Measurements from ENCODE around the gene SPON1. TPM values are rescaled to one million over a fixed set of nuclear protein-coding genes. Genes with fewer than 3 reads are reported as not detected.

SPON1 gene
- total RNA-seq, 1 experiment from 2014 or later: 6.4 TPM

- no peak for DNase-seq (ENCODE audit: low spot score)
- peak; percentile 2; the same call in 1 of the 2 replicates for ATAC-seq
- peaks cover 16% of the 10 kb centered on the region for H3K27me3 Mint-ChIP-seq (ENCODE audit: low read depth)
- TF ChIP-seq NFATC4 (CRISPR knock-in tag; IDR thresholded peaks at IDR 0.05) (0 out of 2 replicates have a peak, but pooled peaks have one; percentile 60), EMX1 (CRISPR knock-in tag; IDR thresholded peaks at IDR 0.05) (peak; percentile 17; the same call in 1 of the 2 replicates), SMAD4 (CRISPR knock-in tag; IDR thresholded peaks at IDR 0.05) (no peak)
- peaks cover 27% of the 10 kb centered on the region for H3K9me3 Mint-ChIP-seq
- ChIA-PET CTCF (interaction anchor here (0.8 kb wide), 1 partner anchor 9 kb away, joined by 4 read pairs; no protein-coding TSS in a partner anchor), POLR2A (no interaction called here)
- peaks cover 25% of the 10 kb centered on the region for H3K36me3 Mint-ChIP-seq
- H3K4me3 Mint-ChIP-seq: no peak overlapping the region
- no peak overlapping the region for H3K27ac Mint-ChIP-seq
- H3K4me1 Mint-ChIP-seq: no peaks in the 10 kb centered on the region
Measured at GRCh38 chr11:14259878-14260277, 297.4 kb downstream of the SPON1 start.

GRCh38 chr11:14261066-14261465 is 298.5 kb downstream of the SPON1 start:
- TF ChIP-seq ZNF138 (CRISPR knock-in tag; conservative IDR thresholded peaks at IDR 0.05): no peak
- TF ChIP-seq RELA (CRISPR knock-in tag; IDR thresholded peaks at IDR 0.05; ENCODE audit: borderline replicate concordance): no peak
- TF ChIP-seq ZNF396 (CRISPR knock-in tag; IDR thresholded peaks at IDR 0.05; ENCODE audit: borderline replicate concordance): no peak
- no peak for TF ChIP-seq SP1 (CRISPR knock-in tag; conservative IDR thresholded peaks at IDR 0.05)
- no peak for TF ChIP-seq ZNF425 (CRISPR knock-in tag; conservative IDR thresholded peaks at IDR 0.05)
- no peak for TF ChIP-seq JUN (CRISPR knock-in tag; IDR thresholded peaks at IDR 0.05)
- no peak for TF ChIP-seq ATF6 (CRISPR knock-in tag; IDR thresholded peaks at IDR 0.05)
- TF ChIP-seq ZNF671 (CRISPR knock-in tag; IDR thresholded peaks at IDR 0.05): no peak
- TF ChIP-seq HMGXB4 (CRISPR knock-in tag; IDR thresholded peaks at IDR 0.05): no peak
- TF ChIP-seq PREB (CRISPR knock-in tag; IDR thresholded peaks at IDR 0.05; ENCODE audit: borderline replicate concordance): no peak
- TF ChIP-seq SOX15 (CRISPR knock-in tag; IDR thresholded peaks at IDR 0.05): no peak
- TF ChIP-seq ZMAT4 (CRISPR knock-in tag; IDR thresholded peaks at IDR 0.05): no peak
- TF ChIP-seq OVOL2 (CRISPR knock-in tag; IDR thresholded peaks at IDR 0.05; ENCODE audit: borderline replicate concordance): no peak
- TF ChIP-seq PRDM15 (CRISPR knock-in tag; IDR thresholded peaks at IDR 0.05): no peak
- no peak for TF ChIP-seq JAZF1 (CRISPR knock-in tag; IDR thresholded peaks at IDR 0.05)
- H3K27me3 Mint-ChIP-seq (ENCODE audit: low read depth): peaks cover 16% of the 10 kb centered on the region
- H3K4me1 Mint-ChIP-seq: no peaks in the 10 kb centered on the region
- H3K9me3 Mint-ChIP-seq: peaks cover 38% of the 10 kb centered on the region
- ChIA-PET POLR2A (interaction anchor here (0.7 kb wide), 1 partner anchor 32 kb away, joined by 3 read pairs; no protein-coding TSS in a partner anchor), CTCF (interaction anchor here (0.5 to 1.9 kb wide), 4 partner anchors 114 to 293 kb away, joined by 3 to 7 read pairs (median 4); no protein-coding TSS in a partner anchor)
- H3K4me3 Mint-ChIP-seq: no peak overlapping the region
- H3K36me3 Mint-ChIP-seq: peaks cover 37% of the 10 kb centered on the region
- ATAC-seq (no peak), DNase-seq (ENCODE audit: low spot score) (no peak)
- no peak overlapping the region for H3K27ac Mint-ChIP-seq
